ENCODE measurements around the gene GPC6.

DNA sequence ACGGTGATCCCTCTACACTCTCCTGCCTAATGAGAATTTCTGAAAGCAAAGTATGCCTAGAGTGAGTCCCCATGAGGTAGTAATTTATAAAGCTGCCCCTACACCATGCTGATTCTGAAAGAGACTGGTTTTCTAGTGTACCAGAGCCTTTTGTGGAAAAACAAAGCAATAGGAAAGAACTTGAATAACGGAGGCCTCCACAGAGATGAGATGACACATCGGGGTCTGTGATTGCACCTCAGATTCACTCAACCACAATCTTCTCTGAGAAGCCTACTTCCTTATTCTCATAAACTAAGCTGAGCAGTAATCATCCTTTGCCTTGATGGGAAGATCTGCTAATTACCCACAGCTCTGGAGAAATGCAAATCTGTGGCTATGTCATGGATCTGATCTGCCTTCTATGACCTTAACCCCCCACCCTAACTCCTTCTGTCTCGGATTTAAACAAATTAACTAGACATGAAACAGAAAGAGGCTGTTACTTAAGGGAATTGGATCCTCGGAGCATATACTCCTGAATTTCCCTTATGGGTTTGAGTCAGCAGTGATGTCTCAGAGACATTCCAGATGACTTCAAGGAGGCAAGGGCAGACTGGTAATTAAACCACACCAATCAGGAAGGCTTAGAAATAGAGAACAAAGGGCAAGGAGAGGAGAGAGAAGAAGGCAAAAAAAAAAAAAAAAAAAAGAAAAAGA lies 1124.8 kb downstream of the GPC6 start:
- TF ChIP-seq CTCF (IDR thresholded peaks at IDR 0.05) (no peak), POLR2A (IDR thresholded peaks at IDR 0.05) (no peak)

Data from uterus (tissue), 2 donors.